ENCODE data around the gene ABCD2.
"Not testable (repeated sequence)": the region's sequence is repeated elsewhere in the genome, so short reads cannot be mapped to it uniquely, and the experiment has no call there.

The ABCD2 gene

DNA sequence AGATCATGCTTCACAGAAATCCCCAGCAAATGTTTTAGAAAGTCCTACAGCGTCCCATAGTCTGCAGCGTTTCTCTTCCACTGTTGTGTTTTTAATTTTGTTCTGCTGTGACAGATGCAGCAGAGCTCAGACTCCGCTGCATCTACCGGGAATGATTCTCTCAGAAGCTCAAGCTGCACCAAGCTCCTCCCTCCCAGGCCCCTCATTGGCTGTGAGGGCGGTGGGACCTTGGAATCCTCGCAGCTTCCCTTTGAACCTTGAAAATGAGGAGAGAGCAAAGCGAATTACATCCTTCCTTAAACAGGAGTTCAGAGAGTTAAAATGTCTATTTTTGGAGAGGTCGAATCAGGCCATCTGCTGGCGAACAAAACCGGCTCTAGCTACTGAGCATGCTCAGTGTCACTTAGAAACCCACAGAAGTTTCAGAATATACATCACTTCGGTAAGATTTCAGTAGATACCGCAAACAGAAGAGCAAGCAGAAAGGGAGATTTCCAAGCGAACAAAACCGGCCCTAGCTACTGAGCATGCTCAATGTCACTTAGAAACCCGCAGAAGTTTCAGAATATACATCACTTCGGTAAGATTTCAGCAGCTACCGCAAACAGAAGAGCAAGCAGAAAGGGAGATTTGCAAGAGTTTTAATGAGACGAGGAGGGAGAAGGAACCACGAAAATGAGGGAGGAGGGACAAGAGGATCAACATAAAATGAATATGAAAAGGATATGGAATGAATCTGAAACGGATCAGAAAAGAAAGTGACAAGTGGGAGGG is at the start of gene ABCD2:
TSS of gene ABCD2 (minus strand) at position 144 of the 774 bp plus-strand sequence. CDS start 188 bp downstream, outside the sequence.
- DNase-seq = peak; percentile 25

DNA sequence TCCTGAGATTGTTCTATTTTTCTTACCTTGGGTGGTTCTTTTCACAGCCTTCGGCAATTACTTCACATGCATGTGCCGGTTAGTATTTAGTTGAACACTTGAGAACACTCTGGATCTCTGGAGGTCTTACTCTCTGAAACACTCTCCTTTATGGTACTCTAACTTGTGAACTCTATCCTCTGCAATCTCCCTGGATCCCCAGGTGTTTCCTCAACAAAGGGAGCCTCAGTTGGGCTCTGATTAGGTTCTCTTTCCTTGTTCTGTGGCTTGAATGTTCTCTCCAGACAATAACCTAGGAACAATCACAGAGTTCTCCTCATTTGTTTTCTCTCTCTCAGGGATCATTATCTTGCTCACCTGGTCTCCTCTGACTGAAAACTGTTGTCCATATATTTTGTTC is 40.5 kb upstream of the ABCD2 start:
- no peak for DNase-seq

DNA sequence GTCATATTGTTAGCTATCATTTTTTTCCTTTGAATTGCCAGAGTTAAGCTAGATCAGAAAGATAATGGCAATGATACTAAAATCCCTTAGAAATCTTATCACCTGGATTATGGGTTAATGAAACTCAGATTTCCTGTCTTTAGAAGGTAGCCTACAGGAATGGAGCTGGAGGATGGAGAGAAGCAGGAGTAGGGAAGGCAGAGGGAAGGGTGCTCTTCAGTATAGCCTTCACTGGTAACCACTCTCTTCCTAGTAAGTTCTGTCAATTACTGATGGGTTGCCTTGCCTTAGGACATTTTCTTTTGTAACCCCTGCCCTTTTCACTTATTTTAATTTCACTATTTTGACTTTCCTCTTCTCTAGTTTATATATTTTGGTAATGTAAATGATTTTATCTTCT is 27.8 kb upstream of the ABCD2 start:
- DNase-seq = no peak

DNA sequence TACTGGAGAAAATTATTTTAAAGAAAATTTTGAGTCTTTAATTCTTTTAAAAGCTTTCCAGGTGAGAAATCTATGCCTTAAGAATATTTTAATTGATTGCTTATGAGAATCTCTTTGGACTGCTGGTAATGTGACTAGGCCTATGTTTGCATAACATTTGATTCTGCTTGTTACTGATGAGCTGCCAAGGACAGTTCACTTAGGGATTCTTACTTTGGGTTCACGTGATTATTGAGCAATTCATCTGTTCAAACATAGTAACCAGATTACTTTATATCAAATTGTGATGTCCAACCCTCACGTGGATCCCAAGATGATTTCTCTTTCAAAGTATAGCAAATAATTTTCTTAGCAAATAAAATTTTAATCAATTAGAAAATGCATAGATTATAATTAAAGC is 27.4 kb upstream of the ABCD2 start:
- DNase-seq = no peak

DNA sequence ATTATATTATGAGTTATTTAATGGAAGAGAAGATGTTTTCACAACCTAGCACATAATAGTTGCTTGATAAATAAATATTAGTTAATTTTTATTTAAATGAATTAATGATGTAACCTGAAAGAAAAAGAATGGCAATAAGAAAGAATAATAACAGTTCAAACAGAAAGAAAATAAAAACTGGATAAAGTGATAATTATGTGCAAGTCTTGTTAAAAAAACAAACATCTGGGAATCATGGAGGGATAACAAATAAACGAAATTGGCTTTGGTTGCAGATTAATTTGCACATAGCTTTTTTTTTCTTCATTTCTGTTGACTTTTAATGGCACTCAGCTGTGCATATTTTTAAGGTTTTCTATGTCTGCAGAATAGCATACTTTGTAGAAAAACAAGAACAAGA is 23.4 kb upstream of the ABCD2 start:
- no peak for DNase-seq

DNA sequence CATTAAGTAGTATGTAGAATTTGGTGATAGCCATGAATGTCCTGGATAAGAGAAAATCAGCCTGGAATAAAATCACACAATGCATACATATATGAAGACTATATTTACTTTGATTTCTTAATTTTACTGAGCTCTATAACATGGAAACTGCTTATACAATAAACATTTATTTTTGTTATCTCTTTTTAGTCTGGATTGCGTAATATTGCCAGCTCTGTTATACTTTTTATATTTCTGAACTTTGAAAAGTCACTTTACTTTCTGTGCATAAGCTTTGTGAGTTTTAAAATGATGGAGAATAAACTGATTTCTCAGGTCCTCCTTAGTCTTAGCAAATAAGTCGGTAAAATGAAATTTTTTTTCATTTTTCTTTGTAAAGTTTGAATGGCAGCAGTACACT is 19.2 kb upstream of the ABCD2 start:
- DNase-seq = no peak

DNA sequence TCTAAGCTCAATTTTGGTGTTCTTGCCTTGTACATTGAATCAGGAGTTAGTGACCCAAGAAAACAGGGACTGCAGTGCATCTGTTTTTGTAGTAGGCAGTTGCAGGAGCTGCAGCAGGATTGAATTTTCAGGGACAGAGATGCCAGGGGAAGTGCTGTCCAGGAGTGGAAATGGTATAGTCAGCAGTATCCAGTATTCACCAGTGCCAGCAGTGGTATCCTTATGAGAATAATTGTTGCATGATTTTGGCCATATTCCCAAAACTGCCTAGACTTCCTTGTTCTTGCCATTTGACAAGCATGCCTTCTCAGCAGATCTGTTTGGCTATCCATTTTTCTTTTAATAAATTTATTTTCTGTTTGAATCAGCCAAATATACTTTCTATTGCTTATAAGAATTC is 18.6 kb upstream of the ABCD2 start:
- no peak for DNase-seq

DNA sequence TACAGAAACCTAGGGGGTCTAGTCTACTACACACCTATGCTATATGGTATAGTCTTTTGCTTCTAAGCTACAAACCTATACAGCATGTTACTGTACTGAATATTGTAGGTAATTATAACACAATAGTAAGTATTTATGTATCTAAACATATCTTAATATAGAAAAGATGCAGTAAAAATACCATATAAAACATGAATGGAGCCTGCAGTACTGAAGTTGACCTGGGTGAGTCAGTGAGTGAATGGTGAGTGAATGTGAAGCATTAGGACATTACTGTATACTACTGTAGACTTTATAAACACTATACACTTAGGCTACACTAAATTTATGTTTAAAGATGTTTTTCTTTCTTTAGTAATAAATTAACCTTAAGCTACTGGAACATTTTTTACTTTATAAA is 13.1 kb upstream of the ABCD2 start:
- no peak for DNase-seq

DNA sequence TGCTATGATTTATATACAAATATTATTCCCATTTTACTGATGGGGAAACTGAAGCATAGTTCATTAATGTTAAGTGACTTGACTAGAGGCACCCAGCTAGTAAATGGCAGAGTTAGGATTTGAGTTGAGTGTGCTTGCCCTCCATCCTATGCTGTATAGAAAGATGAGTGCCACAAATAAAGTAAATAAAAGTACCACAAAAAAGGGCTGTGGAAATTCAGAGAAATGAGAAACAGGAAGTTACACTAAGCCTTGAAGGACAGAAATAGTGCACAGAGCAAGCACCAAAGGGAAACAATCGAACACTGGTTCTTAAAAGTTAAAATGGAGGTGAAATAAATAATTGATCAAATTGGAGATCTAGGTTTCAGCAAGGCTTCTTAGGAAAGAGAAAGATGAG is 9.2 kb upstream of the ABCD2 start:
- DNase-seq = no peak

DNA sequence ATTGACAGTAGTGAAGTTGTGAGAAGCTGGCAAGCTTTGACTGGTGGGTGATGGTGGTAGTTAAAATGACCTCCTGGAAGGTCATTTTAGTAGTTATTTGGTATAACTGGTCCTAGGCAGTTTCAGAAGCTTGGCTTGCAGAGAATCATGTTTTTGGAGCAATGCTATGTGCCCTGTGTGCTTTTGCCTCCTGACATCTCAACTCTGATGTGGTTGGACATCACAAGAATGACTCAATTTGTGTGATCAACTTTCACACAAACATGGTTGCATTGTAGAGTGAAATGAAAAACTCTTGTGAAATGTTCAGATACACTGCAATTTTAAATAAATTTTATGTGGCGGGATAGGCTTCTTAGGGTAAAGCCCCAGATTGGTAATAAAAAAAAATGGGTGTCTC is 8.3 kb upstream of the ABCD2 start:
- no peak for DNase-seq

DNA sequence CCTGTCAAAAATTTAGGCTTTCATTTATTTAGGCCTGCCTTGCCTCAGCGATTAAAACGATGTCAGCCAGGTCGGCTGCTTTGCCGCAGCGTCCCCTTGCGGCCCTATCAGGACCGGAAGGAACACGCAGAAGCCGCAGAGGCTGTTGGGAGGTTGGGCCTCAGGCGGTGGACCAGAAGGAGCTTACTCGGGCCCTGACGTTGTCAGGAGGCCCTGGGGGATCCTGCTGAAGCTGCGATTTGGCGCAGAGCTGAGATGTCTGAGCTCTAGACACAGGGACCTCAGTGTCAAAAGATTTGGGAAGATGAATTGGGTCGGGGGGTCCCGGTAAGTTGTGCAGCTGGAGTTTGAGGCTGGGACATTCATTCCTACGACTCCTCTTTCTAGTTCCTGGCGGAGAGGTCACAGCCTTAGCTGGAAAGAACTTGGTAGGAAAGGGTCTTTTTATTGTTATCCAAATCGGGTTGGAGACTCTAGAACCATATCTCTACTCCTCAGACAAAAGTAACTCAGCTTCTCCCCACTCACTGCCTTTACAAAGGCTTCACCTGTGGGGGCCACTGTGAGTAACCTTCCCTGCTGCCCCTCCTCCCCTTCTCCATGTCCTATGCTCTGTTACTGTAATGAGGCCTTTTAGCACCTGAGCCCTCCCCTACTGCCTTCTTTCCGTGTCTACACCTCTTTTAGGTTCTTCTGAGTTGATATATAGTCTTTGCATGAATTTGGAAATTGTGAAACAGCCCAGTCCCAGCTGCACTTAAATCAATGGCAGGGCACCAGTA is 6.6 kb upstream of the ABCD2 start:
- no peak for DNase-seq

DNA sequence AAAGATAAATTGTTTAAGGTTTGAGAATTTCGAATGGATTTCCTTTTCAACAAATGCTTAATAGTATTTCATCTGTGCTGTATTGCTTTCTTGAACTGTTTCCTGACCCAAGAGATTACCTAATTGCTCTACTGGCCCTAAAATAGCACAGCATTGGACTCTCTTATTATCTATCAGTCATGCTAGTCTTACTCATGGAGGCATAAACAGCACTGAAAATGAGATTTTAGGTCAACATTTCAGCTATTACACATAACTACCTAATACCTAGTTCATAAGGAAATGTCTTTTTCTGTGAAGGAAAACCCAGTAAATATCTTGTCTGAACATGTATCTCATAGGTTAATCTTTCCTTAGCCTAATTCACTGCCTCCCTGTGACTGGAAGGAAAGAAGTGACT is 4.3 kb upstream of the ABCD2 start:
- no peak for DNase-seq

DNA sequence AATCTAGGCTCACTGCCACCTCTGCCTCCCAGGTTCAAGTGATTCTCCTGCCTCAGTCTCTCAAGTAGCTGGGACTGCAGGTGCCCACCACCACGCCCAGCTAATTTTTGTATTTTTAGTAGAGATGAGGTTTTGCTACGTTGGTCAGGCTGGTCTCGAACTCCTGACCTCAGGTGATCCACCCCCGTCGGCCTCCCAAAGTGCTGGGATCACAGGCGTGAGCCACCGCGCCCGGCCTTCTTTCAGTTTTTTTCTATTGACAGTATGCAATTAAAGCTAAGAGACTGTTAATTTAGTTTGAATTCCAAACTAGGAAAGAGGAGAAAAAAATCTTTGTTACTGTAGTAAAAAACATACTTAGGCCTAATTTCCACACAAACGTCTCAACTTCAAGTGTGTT is 3.6 kb upstream of the ABCD2 start:
- DNase-seq = not testable (repeated sequence)

DNA sequence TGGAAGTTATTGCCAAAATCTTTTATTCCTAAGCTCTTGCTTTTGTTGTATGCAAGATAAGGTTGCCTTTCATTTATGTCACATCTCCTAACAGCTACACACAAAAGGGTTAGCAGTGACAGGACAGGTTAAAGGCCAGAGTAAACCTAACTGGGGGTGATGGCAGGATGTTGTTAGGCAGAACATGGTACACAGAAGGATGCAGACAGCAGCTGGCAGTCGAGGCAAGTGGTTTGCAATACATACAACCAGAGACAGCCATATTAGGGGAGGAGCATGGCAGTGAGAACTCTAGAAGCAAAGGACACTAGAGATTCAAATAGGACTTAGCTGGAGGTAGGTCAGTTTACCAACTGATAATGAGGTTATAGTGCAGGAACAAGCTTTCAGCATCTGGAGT is 2.7 kb upstream of the ABCD2 start:
- no peak for DNase-seq

DNA sequence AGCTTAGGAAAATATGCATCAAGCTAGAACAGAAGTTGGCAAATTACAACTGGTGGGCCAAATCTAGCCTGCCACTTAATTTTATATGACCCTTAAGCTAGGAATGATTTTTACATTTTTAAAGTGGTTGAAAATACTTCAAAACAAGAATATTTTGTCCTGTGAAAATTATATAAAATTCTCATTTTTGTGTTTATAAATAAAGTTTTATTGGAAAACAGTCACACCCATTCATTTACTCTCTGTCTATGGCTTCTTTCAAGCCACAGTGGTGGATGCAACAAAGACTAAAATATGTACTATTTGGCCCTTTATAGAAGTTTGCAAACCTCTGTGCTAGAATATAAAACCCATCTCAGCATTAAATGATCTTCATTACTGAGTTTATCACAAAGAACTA is 2.1 kb upstream of the ABCD2 start:
- no peak for DNase-seq

DNA sequence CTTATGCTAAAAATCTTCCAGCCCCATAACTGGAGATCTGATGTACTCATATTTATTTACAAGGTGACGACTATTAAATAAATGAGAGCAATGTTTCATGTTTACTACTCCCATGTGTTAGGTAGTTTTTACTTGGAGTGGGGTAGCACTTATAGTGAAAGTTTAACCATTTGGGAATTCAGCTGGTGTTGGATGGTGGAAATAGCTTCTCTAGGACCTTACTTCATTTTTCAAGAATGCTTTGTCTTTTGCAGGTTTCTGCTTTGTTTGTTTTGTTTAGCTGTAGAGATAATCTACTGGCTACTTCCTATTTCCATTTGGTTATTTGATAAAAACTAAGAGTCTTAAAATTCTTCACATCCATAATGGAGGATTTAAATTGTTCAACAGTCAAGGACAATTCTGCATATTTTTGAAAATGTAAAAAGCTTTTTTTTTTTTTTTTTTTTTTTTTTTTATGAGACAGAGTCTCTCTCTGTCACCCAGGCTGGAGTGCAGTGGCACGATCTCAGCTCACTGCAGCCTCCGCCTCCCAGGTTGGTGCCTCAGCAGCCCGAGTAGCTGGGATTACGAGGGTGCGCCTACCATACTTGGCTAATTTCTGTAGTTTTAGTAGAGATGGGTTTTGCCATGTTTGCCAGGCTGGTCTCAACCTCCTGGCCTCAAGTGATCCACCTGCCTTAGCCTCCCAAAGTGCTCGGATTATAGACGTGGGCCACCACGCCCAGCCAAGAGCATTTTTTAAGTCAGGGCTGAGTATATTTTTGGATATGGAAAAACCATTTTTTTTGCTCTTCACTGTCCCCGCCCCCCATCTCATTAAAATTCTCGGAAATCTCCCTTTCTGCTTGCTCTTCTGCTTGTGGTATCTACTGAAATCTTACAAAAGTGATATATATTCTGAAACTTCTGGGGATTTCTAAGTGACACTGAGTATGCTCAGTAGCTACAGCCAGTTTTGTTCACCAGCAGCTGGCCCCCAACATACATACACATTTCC is 1.4 kb upstream of the ABCD2 start:
- DNase-seq = no peak

DNA sequence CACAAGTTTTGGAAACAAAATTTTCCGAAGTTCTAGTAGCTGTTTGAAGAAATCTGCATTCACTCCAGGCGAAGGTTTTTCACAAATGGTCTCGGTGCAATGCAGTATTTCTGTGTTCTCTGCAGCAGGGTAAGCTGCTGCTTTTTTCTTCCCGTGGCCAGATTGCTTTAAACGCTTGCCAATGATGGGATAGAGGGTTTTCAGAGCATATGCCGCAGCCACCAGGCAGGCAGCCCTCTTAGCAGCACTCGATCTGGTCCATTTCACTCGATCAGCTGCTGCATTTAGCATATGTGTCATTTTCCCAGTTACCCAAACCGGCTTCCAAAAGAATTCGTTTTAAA is 315 bp downstream of the ABCD2 start:
- DNase-seq = no peak

DNA sequence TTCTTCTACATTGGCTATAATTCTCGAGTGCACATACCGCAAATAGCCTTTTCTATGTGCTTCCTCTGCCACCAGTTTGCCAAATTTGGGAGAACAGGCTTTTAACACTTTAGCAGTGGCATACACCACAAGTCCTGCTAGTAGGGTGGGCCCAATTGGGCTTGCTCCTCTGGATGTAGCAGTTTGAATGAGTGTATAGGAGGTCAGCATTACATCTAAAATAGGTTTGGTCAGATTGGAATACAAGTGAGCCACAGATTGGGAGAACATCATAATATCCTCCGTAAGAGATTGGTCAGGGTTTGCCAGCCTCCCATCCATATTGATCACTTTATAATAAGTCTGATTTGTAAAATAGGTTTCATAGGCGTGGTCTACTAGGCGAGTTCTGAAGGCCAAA is 902 bp downstream of the ABCD2 start:
- no peak for DNase-seq

DNA sequence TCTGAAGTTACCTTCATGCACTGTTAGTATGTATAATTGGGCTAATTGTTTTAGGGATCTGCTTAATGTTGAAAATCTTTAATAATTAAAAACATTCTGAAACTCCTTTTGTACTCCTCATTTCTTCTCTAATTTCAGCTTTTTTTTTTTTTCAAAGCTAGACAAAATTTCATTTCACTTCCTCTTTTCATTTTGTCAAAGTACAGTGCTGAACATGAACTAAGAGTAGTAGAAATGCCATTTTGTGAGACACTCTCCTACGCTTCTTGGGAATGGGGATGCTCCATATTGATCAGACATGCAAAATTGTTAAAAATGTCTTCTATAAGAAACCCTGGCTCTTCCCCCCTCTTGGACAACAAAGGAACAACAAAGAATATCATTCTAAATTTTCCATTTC is 1.7 kb downstream of the ABCD2 start:
- DNase-seq = no peak

DNA sequence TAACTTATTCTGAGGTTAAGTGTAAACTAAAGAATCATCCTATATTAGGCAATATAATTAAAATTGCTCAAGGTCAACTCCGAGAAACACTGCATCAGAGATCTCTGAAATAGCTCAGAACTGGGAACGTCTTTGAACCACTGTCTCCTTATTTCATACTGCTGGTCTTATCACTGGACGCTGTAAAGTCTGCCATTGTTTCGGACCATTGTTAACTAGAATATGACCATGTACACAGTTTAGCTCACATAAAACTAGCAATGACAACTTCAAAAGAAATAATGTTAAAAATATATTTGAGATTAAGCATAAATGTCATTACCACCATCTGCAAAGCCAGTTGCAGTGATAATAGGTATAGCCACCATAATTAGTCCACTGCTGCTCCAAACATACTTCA is 2.9 kb downstream of the ABCD2 start:
- no peak for DNase-seq

DNA sequence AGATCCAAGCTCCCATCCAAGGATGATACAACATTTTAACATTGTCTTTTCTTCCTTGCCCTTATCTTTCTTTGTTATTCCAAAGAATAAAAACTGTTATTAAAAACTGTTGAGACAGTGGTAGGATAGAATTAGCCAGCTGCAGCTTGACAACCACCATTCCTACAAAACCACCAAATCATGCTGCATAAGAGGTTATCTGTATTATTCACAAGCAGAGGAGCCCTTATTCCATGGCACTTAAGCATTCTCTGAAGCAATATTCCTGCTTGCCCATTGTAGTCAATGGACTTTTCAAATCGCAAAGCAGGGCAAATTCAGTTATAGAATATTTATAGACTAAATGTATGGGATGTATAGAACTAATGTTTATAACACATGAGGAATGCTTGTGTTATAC is 3.4 kb downstream of the ABCD2 start:
- DNase-seq = no peak

DNA sequence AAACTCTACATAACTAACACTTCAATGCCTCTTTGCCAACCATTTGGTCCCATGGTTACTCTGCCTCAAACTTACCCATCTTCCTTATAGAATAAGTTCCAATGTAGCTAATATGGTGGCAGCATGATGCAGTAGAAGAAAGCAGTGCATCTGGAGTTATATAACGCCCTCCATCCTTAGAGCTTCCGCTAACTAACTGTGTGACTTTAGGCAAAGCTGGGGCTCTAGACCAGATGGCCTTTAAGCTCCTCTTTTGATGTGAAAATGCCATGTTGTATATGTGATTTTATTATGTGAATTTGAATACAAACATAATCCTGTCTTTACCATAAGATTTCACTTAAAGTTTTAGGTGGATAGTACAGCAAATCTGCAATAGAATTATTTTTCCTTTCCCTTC is 6.1 kb downstream of the ABCD2 start:
- DNase-seq = no peak

DNA sequence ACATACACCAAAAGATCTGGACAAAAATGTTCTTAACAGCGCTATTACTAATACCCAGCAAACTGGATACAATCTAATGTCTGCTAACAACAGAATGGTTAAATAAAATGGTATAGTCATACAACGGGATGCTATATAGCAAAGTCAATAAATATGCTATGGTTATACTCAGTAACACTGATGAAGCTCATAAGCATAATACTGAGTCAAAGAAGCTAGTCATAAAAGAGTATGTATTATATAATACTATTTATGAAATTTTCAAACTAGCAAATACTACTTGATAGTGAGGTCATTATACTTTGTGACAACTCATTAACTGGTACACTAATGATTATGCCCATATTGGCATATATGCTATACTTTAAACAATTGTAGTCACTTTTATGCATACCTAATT is 7.4 kb downstream of the ABCD2 start:
- DNase-seq = no peak

DNA sequence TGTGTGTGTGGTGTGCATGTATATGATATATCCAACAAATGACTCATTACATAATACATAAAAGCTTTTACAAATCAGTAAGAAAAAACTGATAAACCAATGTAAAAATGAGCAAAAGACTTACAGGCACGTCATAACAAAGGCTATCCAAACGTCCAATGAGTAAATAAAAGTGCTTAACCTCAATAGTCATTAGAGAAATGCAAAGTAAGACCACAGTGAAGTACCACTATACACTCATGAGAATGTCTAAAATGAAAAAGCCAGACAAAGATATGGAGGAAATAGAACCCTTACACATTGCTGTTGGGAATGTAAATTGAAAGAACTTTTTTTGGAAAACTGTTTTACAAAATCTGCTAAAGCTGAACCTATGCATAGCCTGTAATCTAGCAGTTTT is 7.8 kb downstream of the ABCD2 start:
- DNase-seq = no peak
